GM12892 (cell line): ENCODE results near the gene APH1B.

Source experiments
- POLR2A ChIP-seq: IDR thresholded peaks from 2 replicates; pipeline ENCODE4 v1.6.1; 2011; ENCODE audit warnings: low read depth, low read length, control low read depth
- POLR2AphosphoS5 ChIP-seq: IDR thresholded peaks from 2 replicates; pipeline ENCODE4 v1.6.1; 2011; ENCODE audit warnings: low read depth, low read length, control low read depth
- TAF1 ChIP-seq: IDR thresholded peaks from 2 replicates; pipeline ENCODE4 v1.6.1; 2011; ENCODE audit warnings: low read depth, mild to moderate bottlenecking, control low read depth, low read length, borderline replicate concordance

DNA sequence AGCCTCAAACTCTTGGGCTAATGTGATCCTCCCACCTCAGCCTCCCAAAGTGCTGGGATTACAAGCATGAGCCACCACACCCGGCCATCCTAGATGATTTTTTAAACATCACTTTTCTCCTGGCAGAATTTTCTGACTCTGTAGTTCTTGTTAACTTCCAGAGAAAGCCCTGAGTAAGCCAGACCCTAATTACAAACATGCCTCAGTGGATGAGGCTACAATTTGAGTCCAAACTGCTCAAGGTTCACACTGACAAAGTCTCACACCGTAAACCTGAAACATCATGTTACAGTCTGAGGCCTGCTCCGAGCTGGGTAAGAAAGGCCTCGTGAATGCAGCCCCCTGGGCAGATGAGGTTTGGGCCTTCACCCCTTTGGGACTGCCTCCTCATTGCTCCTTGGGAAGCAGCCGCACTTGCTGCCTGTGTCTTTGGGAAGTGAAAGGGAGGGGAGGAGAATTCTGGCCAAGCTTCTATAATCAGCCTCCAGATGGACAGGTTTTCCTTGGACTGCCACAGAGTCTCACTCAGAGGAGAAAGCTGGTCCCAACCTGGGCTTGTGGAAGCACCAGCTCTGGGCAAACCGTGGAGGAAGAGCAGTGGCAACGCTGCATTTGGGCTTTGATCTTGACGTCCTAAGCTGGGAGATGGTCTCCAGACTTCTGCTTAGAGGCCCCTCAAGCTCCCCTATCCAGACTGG is 58.3 kb downstream of the APH1B start:
- TF ChIP-seq POLR2A (no peak), POLR2AphosphoS5 (no peak), TAF1 (no peak)
